HepG2 (cell line): ENCODE results near the gene AFDN. TPM values are rescaled to one million over a fixed set of nuclear protein-coding genes. Genes with fewer than 3 reads are reported as not detected.
A peak's percentile ranks its signal among the peaks of the same experiment; 100 is the strongest.

Experiments
- ARNT ChIP-seq: fragments of 450-650 bp; IDR thresholded peaks from 2 replicates; pipeline ENCODE4 v1.6.1; 2017
- FOSL1 ChIP-seq: sonication (generic); formaldehyde crosslinking; IDR thresholded peaks from 2 replicates; pipeline ENCODE4 v1.9.0; 2021; ENCODE audit warnings: missing genetic modification reagents, borderline replicate concordance
- IKZF1 ChIP-seq: fragments of 450-650 bp; IDR thresholded peaks from 2 replicates; pipeline ENCODE4 v1.7.1; 2016
- KLF16 ChIP-seq, 2 experiments: sonication (generic) in 1 of 2; formaldehyde crosslinking in 1 of 2; IDR thresholded peaks; 2 replicates each; pipeline versions ENCODE4 v1.6.1 to v1.8.0; 2016 to 2023; ENCODE audit warnings: missing genetic modification reagents in 2 of 2, missing compliant biosample characterization in 1 of 2
- KMT2B ChIP-seq: IDR thresholded peaks from 2 replicates; pipeline ENCODE4 v1.6.1; 2016; ENCODE audit warnings: missing genetic modification reagents, missing compliant biosample characterization
- PCBP2 ChIP-seq: fragments of 200-400 bp; formaldehyde crosslinking; optimal IDR thresholded peaks from 2 replicates; pipeline ENCODE3; 2018; ENCODE audit warnings: low read length, low read depth; ENCODE audit not compliant: poor library complexity, severe bottlenecking
- RXRA ChIP-seq: sonication (generic); formaldehyde crosslinking; IDR thresholded peaks from 2 replicates; pipeline ENCODE4 v1.5.1; 2020; ENCODE audit warnings: missing genetic modification reagents
- SIX4 ChIP-seq: sonication (generic); formaldehyde crosslinking; IDR thresholded peaks from 2 replicates; pipeline ENCODE4 v1.4.0; 2020; ENCODE audit warnings: missing genetic modification reagents
- SUZ12 ChIP-seq: fragments of 150-350 bp; IDR thresholded peaks from 2 replicates; pipeline ENCODE4 v1.6.1; 2014; ENCODE audit warnings: low read depth, low read length
- THYN1 ChIP-seq: sonication (generic); formaldehyde crosslinking; IDR thresholded peaks from 2 replicates; pipeline ENCODE4 v1.8.1; 2023; ENCODE audit warnings: low read depth, mild to moderate bottlenecking, moderate library complexity, missing genetic modification reagents, borderline replicate concordance
- ZIK1 ChIP-seq: sonication (generic); formaldehyde crosslinking; IDR thresholded peaks from 2 replicates; pipeline ENCODE4 v1.5.0; 2020; ENCODE audit warnings: mild to moderate bottlenecking, low read depth, missing genetic modification reagents, borderline replicate concordance
- ZNF724P ChIP-seq: sonication (generic); formaldehyde crosslinking; IDR thresholded peaks from 2 replicates; pipeline ENCODE4 v1.8.0; 2022; ENCODE audit warnings: missing genetic modification reagents, borderline replicate concordance
- ZNF790 ChIP-seq: sonication (generic); formaldehyde crosslinking; IDR thresholded peaks from 2 replicates; pipeline ENCODE4 v1.8.0; 2022; ENCODE audit warnings: missing genetic modification reagents, mild to moderate bottlenecking, borderline replicate concordance
- polyA plus RNA-seq, 8 experiments: library from polyadenylated mRNA; depleted of rRNA in 3 of 8; stranded (reverse) in 7 of 8; unstranded in 1 of 8; fragments of >200 nt; fragmentation: Illumina TruSeq in 4 of 8; extraction: Trizol in 4 of 8; gene quantifications; 2 replicates each; pipeline versions ENCODE4 v1.2.1 to v1.2.3, GENCODE V29; 2011 to 2016; ENCODE audit warnings: low read depth in 4 of 8, missing spikeins in 1 of 8, mixed read lengths in 1 of 8; ENCODE audit not compliant: insufficient read depth in 1 of 8
- total RNA-seq, 5 experiments: library from RNA; depleted of rRNA; stranded (reverse); fragments of >200 nt; fragmentation: Illumina TruSeq; extraction: Trizol; gene quantifications; 2 replicates each; pipeline ENCODE4 v1.2.3, GENCODE V29; 2016; ENCODE audit warnings: low read depth in 1 of 5
- TF ChIP-seq, protein P1 (sequence below): sonication (generic); formaldehyde crosslinking; IDR thresholded peaks from 2 replicates; pipeline ENCODE4 v1.4.0; 2020; ENCODE audit warnings: missing genetic modification reagents
- TF ChIP-seq, protein P2 (sequence below): IDR thresholded peaks from 2 replicates; pipeline ENCODE4 v1.6.1; 2018; ENCODE audit warnings: missing genetic modification reagents
- TF ChIP-seq, protein P3 (sequence below): sonication (generic); formaldehyde crosslinking; IDR thresholded peaks from 2 replicates; pipeline ENCODE4 v1.9.0; 2021; ENCODE audit warnings: missing genetic modification reagents, borderline replicate concordance
- TF ChIP-seq, protein P4 (sequence below): sonication (generic); formaldehyde crosslinking; IDR thresholded peaks from 2 replicates; pipeline ENCODE4 v1.4.0; 2020; ENCODE audit warnings: missing genetic modification reagents
- TF ChIP-seq, protein P5 (sequence below): sonication (generic); formaldehyde crosslinking; IDR thresholded peaks from 2 replicates; pipeline ENCODE4 v1.5.0; 2020; ENCODE audit warnings: mild to moderate bottlenecking, missing genetic modification reagents

Gene AFDN
- total and polyA plus RNA-seq, 2 of the 13 experiments (the other 11 are each of a cell fraction or from before 2014, with no cell fraction given) = 136 to 151 TPM

DNA sequence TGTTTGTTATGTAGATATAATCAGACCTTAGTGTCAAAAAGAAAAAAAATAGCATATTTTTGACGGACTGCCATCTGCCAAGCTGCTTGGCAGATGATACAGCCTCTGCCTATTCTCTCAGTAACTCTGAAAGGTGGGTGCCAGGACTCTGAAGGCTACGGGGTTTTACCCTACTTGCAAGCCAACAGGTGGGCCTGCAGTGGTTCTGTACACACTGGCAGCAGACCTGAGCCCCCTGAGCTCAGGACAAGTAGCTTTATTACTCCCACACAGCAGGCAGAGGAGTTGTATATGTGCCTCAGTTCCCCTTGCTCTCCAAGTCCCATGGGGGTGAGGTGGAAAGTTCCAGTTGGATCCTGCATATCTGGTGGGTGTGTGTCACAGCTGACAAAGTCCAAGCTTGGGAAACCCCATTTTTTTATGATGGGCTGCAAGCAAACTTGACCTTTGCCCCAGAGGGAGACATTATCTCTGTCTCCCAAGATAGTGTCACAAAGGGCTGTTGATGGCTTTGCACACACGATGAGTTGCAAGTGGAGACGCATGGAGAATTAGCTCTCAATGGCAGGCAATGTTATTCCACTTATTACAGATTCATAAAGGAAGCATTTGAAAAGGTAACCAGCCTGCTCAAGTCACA, 20.5 kb upstream of the AFDN start (continued):
- TF ChIP-seq, protein P1, sequence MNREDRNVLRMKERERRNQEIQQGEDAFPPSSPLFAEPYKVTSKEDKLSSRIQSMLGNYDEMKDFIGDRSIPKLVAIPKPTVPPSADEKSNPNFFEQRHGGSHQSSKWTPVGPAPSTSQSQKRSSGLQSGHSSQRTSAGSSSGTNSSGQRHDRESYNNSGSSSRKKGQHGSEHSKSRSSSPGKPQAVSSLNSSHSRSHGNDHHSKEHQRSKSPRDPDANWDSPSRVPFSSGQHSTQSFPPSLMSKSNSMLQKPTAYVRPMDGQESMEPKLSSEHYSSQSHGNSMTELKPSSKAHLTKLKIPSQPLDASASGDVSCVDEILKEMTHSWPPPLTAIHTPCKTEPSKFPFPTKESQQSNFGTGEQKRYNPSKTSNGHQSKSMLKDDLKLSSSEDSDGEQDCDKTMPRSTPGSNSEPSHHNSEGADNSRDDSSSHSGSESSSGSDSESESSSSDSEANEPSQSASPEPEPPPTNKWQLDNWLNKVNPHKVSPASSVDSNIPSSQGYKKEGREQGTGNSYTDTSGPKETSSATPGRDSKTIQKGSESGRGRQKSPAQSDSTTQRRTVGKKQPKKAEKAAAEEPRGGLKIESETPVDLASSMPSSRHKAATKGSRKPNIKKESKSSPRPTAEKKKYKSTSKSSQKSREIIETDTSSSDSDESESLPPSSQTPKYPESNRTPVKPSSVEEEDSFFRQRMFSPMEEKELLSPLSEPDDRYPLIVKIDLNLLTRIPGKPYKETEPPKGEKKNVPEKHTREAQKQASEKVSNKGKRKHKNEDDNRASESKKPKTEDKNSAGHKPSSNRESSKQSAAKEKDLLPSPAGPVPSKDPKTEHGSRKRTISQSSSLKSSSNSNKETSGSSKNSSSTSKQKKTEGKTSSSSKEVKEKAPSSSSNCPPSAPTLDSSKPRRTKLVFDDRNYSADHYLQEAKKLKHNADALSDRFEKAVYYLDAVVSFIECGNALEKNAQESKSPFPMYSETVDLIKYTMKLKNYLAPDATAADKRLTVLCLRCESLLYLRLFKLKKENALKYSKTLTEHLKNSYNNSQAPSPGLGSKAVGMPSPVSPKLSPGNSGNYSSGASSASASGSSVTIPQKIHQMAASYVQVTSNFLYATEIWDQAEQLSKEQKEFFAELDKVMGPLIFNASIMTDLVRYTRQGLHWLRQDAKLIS = no peak
- no peak for TF ChIP-seq ZIK1 (CRISPR knock-in tag)
- no peak for TF ChIP-seq FOSL1 (CRISPR knock-in tag)
- TF ChIP-seq KMT2B = no peak; the same call in 1 of the 2 replicates
- no peak for TF ChIP-seq THYN1
- no peak for TF ChIP-seq ZNF790
- TF ChIP-seq SUZ12 = no peak
- TF ChIP-seq IKZF1 = no peak
- 0 out of 2 replicates have a peak, but pooled peaks have one; percentile 44 for TF ChIP-seq ZNF724P
- TF ChIP-seq PCBP2 = no peak
- TF ChIP-seq, protein P2, sequence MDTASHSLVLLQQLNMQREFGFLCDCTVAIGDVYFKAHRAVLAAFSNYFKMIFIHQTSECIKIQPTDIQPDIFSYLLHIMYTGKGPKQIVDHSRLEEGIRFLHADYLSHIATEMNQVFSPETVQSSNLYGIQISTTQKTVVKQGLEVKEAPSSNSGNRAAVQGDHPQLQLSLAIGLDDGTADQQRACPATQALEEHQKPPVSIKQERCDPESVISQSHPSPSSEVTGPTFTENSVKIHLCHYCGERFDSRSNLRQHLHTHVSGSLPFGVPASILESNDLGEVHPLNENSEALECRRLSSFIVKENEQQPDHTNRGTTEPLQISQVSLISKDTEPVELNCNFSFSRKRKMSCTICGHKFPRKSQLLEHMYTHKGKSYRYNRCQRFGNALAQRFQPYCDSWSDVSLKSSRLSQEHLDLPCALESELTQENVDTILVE (CRISPR knock-in tag) = no peak
- TF ChIP-seq SIX4 (CRISPR knock-in tag) = peak; percentile 67
- TF ChIP-seq ARNT = no peak
- peak in 1 of 2 experiments; percentile 82; a peak in 2 of 4 replicates for TF ChIP-seq KLF16 (CRISPR knock-in tag; IDR thresholded peaks at IDR 0.05)
- TF ChIP-seq, protein P3, sequence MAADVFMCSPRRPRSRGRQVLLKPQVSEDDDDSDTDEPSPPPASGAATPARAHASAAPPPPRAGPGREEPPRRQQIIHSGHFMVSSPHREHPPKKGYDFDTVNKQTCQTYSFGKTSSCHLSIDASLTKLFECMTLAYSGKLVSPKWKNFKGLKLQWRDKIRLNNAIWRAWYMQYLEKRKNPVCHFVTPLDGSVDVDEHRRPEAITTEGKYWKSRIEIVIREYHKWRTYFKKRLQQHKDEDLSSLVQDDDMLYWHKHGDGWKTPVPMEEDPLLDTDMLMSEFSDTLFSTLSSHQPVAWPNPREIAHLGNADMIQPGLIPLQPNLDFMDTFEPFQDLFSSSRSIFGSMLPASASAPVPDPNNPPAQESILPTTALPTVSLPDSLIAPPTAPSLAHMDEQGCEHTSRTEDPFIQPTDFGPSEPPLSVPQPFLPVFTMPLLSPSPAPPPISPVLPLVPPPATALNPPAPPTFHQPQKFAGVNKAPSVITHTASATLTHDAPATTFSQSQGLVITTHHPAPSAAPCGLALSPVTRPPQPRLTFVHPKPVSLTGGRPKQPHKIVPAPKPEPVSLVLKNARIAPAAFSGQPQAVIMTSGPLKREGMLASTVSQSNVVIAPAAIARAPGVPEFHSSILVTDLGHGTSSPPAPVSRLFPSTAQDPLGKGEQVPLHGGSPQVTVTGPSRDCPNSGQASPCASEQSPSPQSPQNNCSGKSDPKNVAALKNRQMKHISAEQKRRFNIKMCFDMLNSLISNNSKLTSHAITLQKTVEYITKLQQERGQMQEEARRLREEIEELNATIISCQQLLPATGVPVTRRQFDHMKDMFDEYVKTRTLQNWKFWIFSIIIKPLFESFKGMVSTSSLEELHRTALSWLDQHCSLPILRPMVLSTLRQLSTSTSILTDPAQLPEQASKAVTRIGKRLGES (CRISPR knock-in tag) = no peak
- TF ChIP-seq, protein P4, sequence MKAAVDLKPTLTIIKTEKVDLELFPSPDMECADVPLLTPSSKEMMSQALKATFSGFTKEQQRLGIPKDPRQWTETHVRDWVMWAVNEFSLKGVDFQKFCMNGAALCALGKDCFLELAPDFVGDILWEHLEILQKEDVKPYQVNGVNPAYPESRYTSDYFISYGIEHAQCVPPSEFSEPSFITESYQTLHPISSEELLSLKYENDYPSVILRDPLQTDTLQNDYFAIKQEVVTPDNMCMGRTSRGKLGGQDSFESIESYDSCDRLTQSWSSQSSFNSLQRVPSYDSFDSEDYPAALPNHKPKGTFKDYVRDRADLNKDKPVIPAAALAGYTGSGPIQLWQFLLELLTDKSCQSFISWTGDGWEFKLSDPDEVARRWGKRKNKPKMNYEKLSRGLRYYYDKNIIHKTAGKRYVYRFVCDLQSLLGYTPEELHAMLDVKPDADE (CRISPR knock-in tag) = no peak
- TF ChIP-seq, protein P5, sequence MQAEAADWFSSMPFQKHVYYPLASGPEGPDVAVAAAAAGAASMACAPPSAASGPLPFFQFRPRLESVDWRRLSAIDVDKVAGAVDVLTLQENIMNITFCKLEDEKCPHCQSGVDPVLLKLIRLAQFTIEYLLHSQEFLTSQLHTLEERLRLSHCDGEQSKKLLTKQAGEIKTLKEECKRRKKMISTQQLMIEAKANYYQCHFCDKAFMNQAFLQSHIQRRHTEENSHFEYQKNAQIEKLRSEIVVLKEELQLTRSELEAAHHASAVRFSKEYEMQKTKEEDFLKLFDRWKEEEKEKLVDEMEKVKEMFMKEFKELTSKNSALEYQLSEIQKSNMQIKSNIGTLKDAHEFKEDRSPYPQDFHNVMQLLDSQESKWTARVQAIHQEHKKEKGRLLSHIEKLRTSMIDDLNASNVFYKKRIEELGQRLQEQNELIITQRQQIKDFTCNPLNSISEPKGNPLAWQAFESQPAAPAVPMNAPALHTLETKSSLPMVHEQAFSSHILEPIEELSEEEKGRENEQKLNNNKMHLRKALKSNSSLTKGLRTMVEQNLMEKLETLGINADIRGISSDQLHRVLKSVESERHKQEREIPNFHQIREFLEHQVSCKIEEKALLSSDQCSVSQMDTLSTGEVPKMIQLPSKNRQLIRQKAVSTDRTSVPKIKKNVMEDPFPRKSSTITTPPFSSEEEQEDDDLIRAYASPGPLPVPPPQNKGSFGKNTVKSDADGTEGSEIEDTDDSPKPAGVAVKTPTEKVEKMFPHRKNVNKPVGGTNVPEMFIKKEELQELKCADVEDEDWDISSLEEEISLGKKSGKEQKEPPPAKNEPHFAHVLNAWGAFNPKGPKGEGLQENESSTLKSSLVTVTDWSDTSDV = no peak
- TF ChIP-seq RXRA (CRISPR knock-in tag) = peak; percentile 75; the same call in 1 of the 2 replicates
